Endothelial cell of umbilical vein (primary cell): ENCODE results near the gene YPEL1. TPM values are rescaled to one million over a fixed set of nuclear protein-coding genes. Genes with fewer than 3 reads are reported as not detected.

ENCODE experiments used
- BruUV-seq: library from RNA; stranded (reverse); fragments of 400-500 nt; replicated peaks from 2 replicates; lab custom pipeline; 2021; lab: Mats Ljungman, UMichigan
- CTCF ChIA-PET: fragments of 300-600, 350-600 bp; sonication (Branson Sonifier 250); formaldehyde crosslinking; loops from one replicate; lab custom pipeline; 2021; ENCODE audit warnings: antibody characterized with exemption, inconsistent platforms; lab: Charles Lee
- POLR2A ChIA-PET: fragments of 300-600, 350-600 bp; sonication (Branson Sonifier 250); formaldehyde crosslinking; loops from one replicate; lab custom pipeline; 2021; ENCODE audit warnings: antibody characterized with exemption, inconsistent platforms; lab: Charles Lee
- DNase-seq: peaks from one replicate; pipeline ENCODE4 v3.0.0-alpha.2; 2011; ENCODE audit warnings: low read depth, low spot score
- FAIRE-seq: peaks from 2 replicates; lab custom pipeline; 2011; peaks lifted over from hg19 to GRCh38; lab: Jason Lieb, UNC
- H2AFZ ChIP-seq: 2 replicates; pipeline ENCODE4 v1.6.0; 2012; ENCODE audit warnings: low read depth, low read length, control low read depth, inconsistent platforms
- H3K27ac ChIP-seq: 2 replicates; pipeline ENCODE4 v1.5.1; 2011; ENCODE audit warnings: low read depth, mild to moderate bottlenecking, control low read depth, low read length, moderate library complexity; ENCODE audit not compliant: insufficient read depth
- H3K27me3 ChIP-seq, 2 experiments: 2 replicates each; pipeline versions ENCODE4 v1.6.0 to v1.6.1; 2011; ENCODE audit warnings: low read length in 2 of 2, mixed read lengths in 1 of 2; ENCODE audit not compliant: control insufficient read depth in 2 of 2, insufficient read depth in 2 of 2
- H3K36me3 ChIP-seq, 2 experiments: 2 replicates in 1 of 2; 3 replicates in 1 of 2; pipeline ENCODE4 v1.5.1; 2011; ENCODE audit warnings: low read length in 2 of 2, mild to moderate bottlenecking in 1 of 2, moderate library complexity in 1 of 2; ENCODE audit not compliant: control insufficient read depth in 2 of 2, insufficient read depth in 2 of 2; ENCODE audit errors: extremely low read depth in 1 of 2
- H3K4me1 ChIP-seq: 3 replicates; pipeline ENCODE4 v1.5.1; 2011; ENCODE audit warnings: mild to moderate bottlenecking, low read length; ENCODE audit not compliant: control insufficient read depth, insufficient read depth; ENCODE audit errors: extremely low read depth
- H3K4me2 ChIP-seq: 2 replicates; pipeline ENCODE4 v1.6.1; 2011; ENCODE audit warnings: low read length, control low read depth, mixed read lengths; ENCODE audit not compliant: insufficient read depth
- H3K4me3 ChIP-seq, 3 experiments: fragments of 200-600 bp in 1 of 3; sonication (generic), shearing (Covaris generic) in 1 of 3; replicated peaks in 1 of 3; 2 replicates each; pipeline ENCODE4 v1.5.1; 2011 to 2016; ENCODE audit warnings: control low read depth in 3 of 3, low read length in 3 of 3, mild to moderate bottlenecking in 2 of 3, inconsistent platforms in 1 of 3, low read depth in 1 of 3, moderate library complexity in 1 of 3; ENCODE audit not compliant: insufficient read depth in 1 of 3
- H3K79me2 ChIP-seq: 2 replicates; pipeline ENCODE4 v1.6.0; 2012; ENCODE audit warnings: low read length, inconsistent platforms; ENCODE audit not compliant: control insufficient read depth, insufficient read depth
- H3K9ac ChIP-seq: replicated peaks from 2 replicates; pipeline ENCODE3; 2011; ENCODE audit warnings: low read length, control low read depth; ENCODE audit not compliant: insufficient read depth; ENCODE audit errors: extremely low read depth
- H3K9me1 ChIP-seq: replicated peaks from 3 replicates; pipeline ENCODE4 v1.6.0; 2011; ENCODE audit warnings: mild to moderate bottlenecking, low read length; ENCODE audit not compliant: control insufficient read depth, insufficient read depth; ENCODE audit errors: extremely low read depth
- H3K9me3 ChIP-seq: replicated peaks from 2 replicates; pipeline ENCODE4 v1.5.1; 2012; ENCODE audit warnings: low read length, inconsistent platforms; ENCODE audit not compliant: control insufficient read depth, insufficient read depth
- H4K20me1 ChIP-seq: replicated peaks from 2 replicates; pipeline ENCODE3; 2011; ENCODE audit warnings: mild to moderate bottlenecking, low read length; ENCODE audit not compliant: control insufficient read depth, insufficient read depth; ENCODE audit errors: extremely low read depth
- GATA2 ChIP-seq: IDR thresholded peaks from 2 replicates; pipeline ENCODE4 v1.7.0; 2011; ENCODE audit warnings: low read depth, mild to moderate bottlenecking, moderate library complexity, mixed read lengths, low read length; ENCODE audit not compliant: insufficient read length, insufficient read depth
- POLR2A ChIP-seq: IDR thresholded peaks from 2 replicates; pipeline ENCODE4 v1.6.1; 2012; ENCODE audit warnings: low read depth, mild to moderate bottlenecking, control low read depth, low read length
- dilution Hi-C: fragments of 300-500 bp; cut with MboI; formaldehyde crosslinking; loops from one replicate; pipeline ENCODE4 v1.15.0; 2019; ENCODE audit warnings: low sequenced_read_pairs; ENCODE audit not compliant: extremely low pct_ligation_motif_present
- intact Hi-C: fragments of 100-400 bp; cut with micrococcal nuclease; formaldehyde crosslinking; loops from one replicate; pipeline ENCODE4 v1.10.0; 2022
- polyA plus RNA-seq, 4 experiments: library from polyadenylated mRNA; depleted of rRNA in 3 of 4; stranded (reverse) in 3 of 4; unstranded in 1 of 4; fragments of >200 nt; gene quantifications; 2 replicates each; pipeline versions ENCODE4 v1.2.1 to v1.2.3, GENCODE V29; 2011 to 2012; ENCODE audit warnings: missing spikeins in 1 of 4
- total RNA-seq: library from RNA; stranded (reverse); gene quantifications from 2 replicates; pipeline ENCODE4 v1.2.3, GENCODE V29; 2021

YPEL1 gene
- total and polyA plus RNA-seq, 2 donors (not counting 3 experiments of a cell fraction or from before 2014, with no cell fraction given) = 3.7 to 6.2 TPM

- H4K20me1 ChIP-seq = no peaks in the 10 kb centered on the region
- ChIA-PET CTCF (interaction anchor here (0.8 to 1.3 kb wide), 2 partner anchors 10 to 41 kb away, joined by 3 read pairs; no protein-coding TSS in a partner anchor), POLR2A (no interaction called here)
- dilution Hi-C loops (no loop called here), intact Hi-C loops (no loop called here)
- FAIRE-seq = no peak
- H3K9ac ChIP-seq = no peak overlapping the region
- no peaks in the 10 kb centered on the region for H3K9me1 ChIP-seq
- no peak overlapping the region for H3K27ac ChIP-seq
- peaks cover 0 to 45% of the 10 kb centered on the region in 2 experiments for H3K36me3 ChIP-seq
- H3K4me2 ChIP-seq = no peak overlapping the region
- H3K27me3 ChIP-seq = no peaks in the 10 kb centered on the region
- TF ChIP-seq POLR2A = no peak
- H3K4me3 ChIP-seq = no peak overlapping the region
- no peak overlapping the region for H2AFZ ChIP-seq
- no peaks in the 10 kb centered on the region for H3K79me2 ChIP-seq
- H3K9me3 ChIP-seq = no peaks in the 10 kb centered on the region
- no TSS peak for BruUV-seq
- H3K4me1 ChIP-seq = no peaks in the 10 kb centered on the region
- no peak for DNase-seq
These were observed 50.5 kb downstream of the YPEL1 start for GRCh38 chr22:21685164-21685513.

DNA sequence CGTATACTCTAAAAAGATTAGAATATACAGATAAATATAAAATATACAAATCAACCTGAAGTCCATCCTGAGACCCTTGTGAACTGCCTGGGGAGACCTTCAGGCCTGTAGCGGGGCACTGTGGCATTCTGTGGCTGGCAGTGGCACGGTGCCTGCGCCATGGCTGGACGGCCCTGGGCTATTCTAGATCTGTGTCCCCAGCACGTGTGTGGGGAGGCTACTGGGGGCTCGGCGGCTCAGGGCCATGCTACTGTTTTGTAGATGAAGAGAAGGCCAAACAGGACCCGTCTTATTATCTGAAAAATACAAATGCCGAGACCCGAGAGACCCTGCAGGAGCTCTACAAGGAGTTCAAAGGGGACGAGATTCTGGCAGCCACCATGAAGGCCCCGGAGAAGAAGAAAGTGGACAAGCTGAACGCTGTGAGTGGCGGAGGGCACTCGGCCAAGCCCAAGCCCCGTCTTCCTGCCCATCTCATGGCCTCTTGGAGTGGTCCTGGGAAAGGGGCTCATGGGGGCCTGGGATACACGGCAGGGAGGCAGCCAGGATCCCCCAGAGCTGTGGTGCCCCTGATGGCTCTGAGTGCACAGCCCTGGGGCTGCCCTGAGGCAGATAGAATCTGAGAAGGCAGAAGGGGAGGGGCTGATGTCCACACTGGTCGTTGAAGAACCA, 51.0 kb downstream of the YPEL1 start:
- POLR2A ChIA-PET = no interaction called here
- H4K20me1 ChIP-seq = no peaks in the 10 kb centered on the region
- H3K4me1 ChIP-seq = no peaks in the 10 kb centered on the region
- no peaks in the 10 kb centered on the region for H3K9me3 ChIP-seq
- no peak overlapping the region for H3K27ac ChIP-seq
- no peak for TF ChIP-seq GATA2
- H3K4me3 ChIP-seq = no peak overlapping the region
- dilution Hi-C loops (no loop called here), intact Hi-C loops (no loop called here)
- H3K27me3 ChIP-seq = no peaks in the 10 kb centered on the region
- no peaks in the 10 kb centered on the region for H3K9me1 ChIP-seq
- H3K36me3 ChIP-seq = peaks cover 0 to 45% of the 10 kb centered on the region in 2 experiments
- H3K9ac ChIP-seq = no peak overlapping the region
- CTCF ChIA-PET = interaction anchor here (1.3 kb wide), 1 partner anchor 9 kb away, joined by 3 read pairs; no protein-coding TSS in a partner anchor
- no peak overlapping the region for H3K4me2 ChIP-seq
- no TSS peak for BruUV-seq
- no peak overlapping the region for H2AFZ ChIP-seq
- DNase-seq = no peak
- FAIRE-seq = no peak
- no peaks in the 10 kb centered on the region for H3K79me2 ChIP-seq
